Small intestine (tissue), 7 donors: Measurements from ENCODE around the gene ADGRD1. TPM values are rescaled to one million over a fixed set of nuclear protein-coding genes. Genes with fewer than 3 reads are reported as not detected.

Source experiments
- DNase-seq, 2 donors: peaks; one replicate each; pipeline versions ENCODE4 v3.0.0 to v3.0.0-alpha.2; 2013
- FAIRE-seq: peaks from 2 replicates; lab custom pipeline; 2012; peaks lifted over from hg19 to GRCh38; lab: Jason Lieb, UNC
- H3K27ac ChIP-seq, 3 donors: one replicate each; pipeline ENCODE4 v1.5.1; 2013; ENCODE audit warnings: low read length in 2 of 3, mild to moderate bottlenecking in 2 of 3, control low read depth in 1 of 3, inconsistent platforms in 1 of 3, low read depth in 1 of 3, moderate library complexity in 1 of 3
- H3K27me3 ChIP-seq, 3 donors: one replicate each; pipeline ENCODE4 v1.6.1; 2013; ENCODE audit warnings: low read length in 3 of 3, inconsistent platforms in 1 of 3; ENCODE audit not compliant: control insufficient read depth in 3 of 3, insufficient read depth in 3 of 3
- H3K36me3 ChIP-seq, 3 donors: one replicate each; pipeline ENCODE4 v1.6.1; 2013; ENCODE audit warnings: low read length in 3 of 3, inconsistent platforms in 1 of 3, low read depth in 1 of 3, mild to moderate bottlenecking in 1 of 3, moderate library complexity in 1 of 3; ENCODE audit not compliant: control insufficient read depth in 3 of 3, insufficient read depth in 2 of 3
- H3K4me1 ChIP-seq, 3 donors: one replicate each; pipeline ENCODE4 v1.6.1; 2013; ENCODE audit warnings: low read length in 2 of 3, inconsistent platforms in 1 of 3, low read depth in 1 of 3, mild to moderate bottlenecking in 1 of 3, moderate library complexity in 1 of 3; ENCODE audit not compliant: control insufficient read depth in 3 of 3, insufficient read depth in 2 of 3
- H3K4me3 ChIP-seq, 3 donors: one replicate each; pipeline ENCODE4 v1.5.1; 2013; ENCODE audit warnings: low read length in 3 of 3, control low read depth in 1 of 3, inconsistent platforms in 1 of 3, low read depth in 1 of 3, mild to moderate bottlenecking in 1 of 3, moderate library complexity in 1 of 3
- H3K9me3 ChIP-seq, 2 donors: one replicate each; pipeline ENCODE4 v1.6.1; 2013; ENCODE audit warnings: low read depth in 1 of 2, low read length in 1 of 2; ENCODE audit not compliant: control insufficient read depth in 2 of 2, insufficient read depth in 1 of 2
- WGBS, 3 donors: extraction: QIAGEN DNeasy Blood & Tissue Kit; methylation state at CpG; one replicate each; pipeline ENCODE4 v1.1.7; 2013; 5-methylcytosine and 5-hydroxymethylcytosine counted together
- polyA plus RNA-seq, 4 donors: library from polyadenylated mRNA; stranded (reverse) in 3 of 4; unstranded in 1 of 4; fragments of 200-250 nt in 3 of 4; fragments of 120-200 nt in 1 of 4; gene quantifications; one replicate each; pipeline versions ENCODE4 v1.2.1 to v1.2.3, GENCODE V29; 2013
- donor health status: healthy with polysubstance abuse.
- donor health status: control.
- donor health status: control.
- donor health status: Bipolar disorder and iron deficiency.
- donor health status: healthy.

The ADGRD1 gene
- polyA plus RNA-seq, 4 donors = 0.54 to 87.7 (median 9.3) TPM; not detected in 1

DNA sequence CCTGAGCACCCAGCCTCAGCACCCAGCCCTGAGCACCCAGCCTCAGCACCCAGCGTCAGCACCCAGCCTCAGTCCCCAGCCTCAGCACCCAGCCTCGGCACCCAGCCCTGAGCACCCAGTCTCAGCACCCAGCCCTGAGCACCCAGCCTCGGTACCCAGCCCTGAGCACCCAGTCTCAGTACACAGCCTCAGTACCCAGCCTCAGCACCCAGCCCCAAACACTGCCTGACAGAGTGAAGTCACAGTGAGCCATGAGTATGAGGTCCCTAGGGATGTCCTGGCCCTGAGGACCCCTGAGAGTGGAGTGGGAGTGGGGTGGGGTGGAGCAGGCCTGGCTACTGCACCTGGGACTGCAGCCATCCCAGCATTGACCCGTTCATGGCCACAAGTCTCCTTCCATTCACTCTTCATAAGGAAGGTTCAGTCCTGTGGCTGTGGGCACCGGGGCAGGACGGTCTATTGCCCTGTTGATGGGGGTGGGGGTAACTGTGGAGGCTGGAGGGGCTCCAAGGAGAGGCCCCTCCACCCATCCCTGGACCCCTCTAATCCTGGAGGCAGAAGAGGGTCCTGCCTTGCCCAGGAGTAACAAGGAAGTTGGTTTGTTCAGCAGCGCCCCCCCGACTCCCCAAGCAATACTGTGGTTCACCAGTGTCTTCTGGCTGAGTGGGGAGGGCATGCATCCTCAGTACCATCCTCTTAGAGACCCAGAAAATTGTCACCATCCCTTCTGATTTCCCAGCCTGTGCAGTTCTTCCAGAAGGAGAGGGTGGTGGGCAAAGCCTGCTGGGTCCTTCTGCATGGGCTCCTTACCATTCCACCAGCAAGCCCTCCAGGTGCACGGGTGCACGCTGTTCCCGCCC is 140.5 kb downstream of the ADGRD1 start:
- Histone ChIP-seq H3K4me1 (peaks cover 0 to 4% (median 0%) of the 10 kb centered on the region in 3 donors), H3K36me3 (peaks cover 0 to 48% (median 0%) of the 10 kb centered on the region in 3 donors), H3K27me3 (no peaks in the 10 kb centered on the region), H3K27ac (no peak overlapping the region), H3K4me3 (no peak overlapping the region), H3K9me3 (no peaks in the 10 kb centered on the region)
- WGBS, 3 donors = 85 to 92% (median 92%) methylated on average over 11 of the region's 11 CpGs
- FAIRE-seq (no peak), DNase-seq (no peak)

DNA sequence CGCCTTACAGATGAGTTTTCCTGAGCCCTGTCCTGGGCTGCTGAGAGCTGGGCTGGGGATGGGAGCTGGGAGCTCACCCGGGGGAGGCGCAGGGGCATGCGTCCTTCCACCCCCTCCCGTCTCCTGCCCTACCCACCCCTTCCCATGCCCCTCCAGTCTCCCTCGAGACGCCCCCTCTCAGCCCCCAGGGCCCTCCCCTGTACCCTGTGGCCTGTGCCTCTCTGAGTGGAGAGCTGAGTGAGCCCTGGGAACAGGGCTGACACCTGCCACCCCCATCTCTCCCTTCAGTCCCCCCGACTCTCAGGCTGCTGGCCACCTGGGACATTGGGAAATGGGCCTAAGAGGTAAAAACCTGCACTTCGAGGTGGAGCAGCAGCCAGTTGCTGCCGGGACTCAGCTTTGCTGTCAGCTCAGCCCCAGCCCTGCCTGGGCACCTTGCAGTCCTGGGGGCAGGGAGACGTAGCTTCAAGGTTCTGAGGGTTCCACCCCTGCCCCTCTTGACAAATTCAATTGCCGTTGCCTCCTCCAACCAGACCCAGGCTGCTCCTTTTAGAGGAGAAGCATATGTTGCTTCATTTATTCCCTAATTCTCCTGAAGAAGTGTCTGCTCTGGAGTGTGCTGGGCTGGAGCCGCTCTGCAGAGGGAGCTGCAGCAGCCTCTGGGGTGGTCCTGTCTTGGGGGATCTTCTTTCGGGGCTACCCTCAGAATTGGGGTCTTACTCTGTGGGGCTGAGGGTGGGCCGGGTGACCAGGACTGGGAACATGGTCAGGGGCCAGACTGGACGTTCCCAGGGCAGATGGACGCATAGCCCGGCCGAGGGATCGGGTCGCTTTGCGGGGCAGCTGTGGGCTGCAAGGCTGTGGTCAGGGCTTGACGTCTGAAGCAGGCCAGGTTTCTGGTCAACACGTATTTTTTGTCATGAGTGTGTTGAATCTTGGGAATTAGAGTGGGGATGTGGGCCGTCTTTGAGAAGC is 141.4 kb downstream of the ADGRD1 start:
- Histone ChIP-seq H3K27ac (no peak overlapping the region), H3K9me3 (no peaks in the 10 kb centered on the region), H3K36me3 (peaks cover 0 to 44% (median 0%) of the 10 kb centered on the region in 3 donors), H3K4me1 (peaks cover 0 to 4% (median 0%) of the 10 kb centered on the region in 3 donors), H3K27me3 (no peaks in the 10 kb centered on the region), H3K4me3 (no peak overlapping the region)
- DNase-seq = no peak
- no peak for FAIRE-seq
- 84 to 87% (median 85%) methylated on average over 24 to 25 of the region's 25 CpGs for WGBS, 3 donors

DNA sequence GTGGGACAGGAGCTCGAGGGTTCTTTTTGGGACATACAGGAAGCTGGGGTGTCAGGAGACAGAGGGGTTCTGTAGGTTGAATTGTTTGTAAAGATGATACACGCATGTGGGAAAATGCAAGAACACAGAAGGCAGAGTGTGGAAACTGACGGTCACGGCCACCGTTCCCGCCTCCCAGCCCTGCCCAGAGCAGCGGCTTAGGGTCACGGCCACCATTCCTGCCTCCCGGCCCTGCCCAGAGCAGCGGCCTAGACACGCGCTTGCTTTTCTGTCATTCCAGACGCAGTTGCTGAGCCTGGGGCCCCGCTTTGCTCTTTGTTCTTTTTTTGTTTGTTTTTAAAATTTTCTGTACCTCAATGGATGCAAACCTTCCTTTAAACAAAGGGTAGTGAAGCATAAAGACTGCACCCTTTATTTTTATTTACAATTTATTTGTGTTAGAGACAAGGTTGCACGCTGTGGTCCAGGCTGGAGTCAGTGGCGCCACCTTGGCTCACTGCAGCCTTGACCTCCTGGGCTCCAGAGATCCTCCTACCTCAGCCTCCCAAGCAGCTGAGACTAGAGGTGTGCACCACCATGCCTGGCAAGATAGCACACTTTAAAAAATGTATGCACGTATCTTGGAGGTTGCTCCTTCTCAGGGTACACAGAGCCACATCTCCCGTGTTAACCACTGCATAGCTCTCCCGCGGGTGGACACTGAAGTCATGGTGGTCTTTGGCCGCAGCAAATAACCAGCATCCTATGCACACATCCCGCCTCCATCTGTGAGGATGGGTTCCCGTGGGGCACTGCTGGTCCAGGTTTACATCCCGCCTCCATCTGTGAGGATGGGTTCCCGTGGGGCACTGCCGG is 142.3 kb downstream of the ADGRD1 start:
- Histone ChIP-seq H3K27me3 (no peaks in the 10 kb centered on the region), H3K36me3 (peaks cover 0 to 43% (median 0%) of the 10 kb centered on the region in 3 donors), H3K9me3 (no peaks in the 10 kb centered on the region), H3K4me3 (no peak overlapping the region), H3K27ac (no peak overlapping the region), H3K4me1 (peaks cover 0 to 1% (median 0%) of the 10 kb centered on the region in 3 donors)
- DNase-seq (no peak), FAIRE-seq (no peak)
- WGBS, 3 donors = 84 to 87% (median 85%) methylated on average over 26 of the region's 26 CpGs

DNA sequence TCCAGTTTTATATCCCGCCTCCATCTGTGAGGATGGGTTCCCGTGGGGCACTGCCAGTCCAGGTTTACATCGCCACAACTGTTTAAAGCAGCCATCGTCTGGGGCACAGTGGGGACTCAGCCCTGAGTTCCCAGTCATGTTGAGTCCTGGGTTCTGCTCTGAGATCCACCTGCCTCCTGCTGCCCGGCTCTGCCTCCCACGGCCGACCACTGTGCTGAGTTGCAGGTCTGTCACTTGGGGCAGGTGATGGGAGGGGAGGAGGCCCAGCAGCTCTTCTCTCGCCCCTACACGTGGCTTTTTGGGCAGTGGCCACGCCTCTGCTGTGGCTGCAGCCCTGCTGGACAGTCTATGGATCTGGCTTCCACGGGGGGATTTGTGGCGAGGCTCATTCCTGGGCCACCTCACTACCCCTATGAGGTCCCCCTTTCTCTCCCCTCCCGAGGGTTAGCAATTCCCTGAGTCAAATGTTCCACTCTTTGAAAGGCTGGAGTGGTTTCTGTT is 143.0 kb downstream of the ADGRD1 start:
- Histone ChIP-seq H3K9me3 (no peaks in the 10 kb centered on the region), H3K4me3 (no peak overlapping the region), H3K27me3 (no peaks in the 10 kb centered on the region), H3K27ac (no peak overlapping the region), H3K36me3 (peaks cover 0 to 41% (median 0%) of the 10 kb centered on the region in 3 donors), H3K4me1 (no peaks in the 10 kb centered on the region)
- FAIRE-seq (no peak), DNase-seq (no peak)
- WGBS, 3 donors = 78 to 84% (median 82%) methylated on average over 13 of the region's 13 CpGs

DNA sequence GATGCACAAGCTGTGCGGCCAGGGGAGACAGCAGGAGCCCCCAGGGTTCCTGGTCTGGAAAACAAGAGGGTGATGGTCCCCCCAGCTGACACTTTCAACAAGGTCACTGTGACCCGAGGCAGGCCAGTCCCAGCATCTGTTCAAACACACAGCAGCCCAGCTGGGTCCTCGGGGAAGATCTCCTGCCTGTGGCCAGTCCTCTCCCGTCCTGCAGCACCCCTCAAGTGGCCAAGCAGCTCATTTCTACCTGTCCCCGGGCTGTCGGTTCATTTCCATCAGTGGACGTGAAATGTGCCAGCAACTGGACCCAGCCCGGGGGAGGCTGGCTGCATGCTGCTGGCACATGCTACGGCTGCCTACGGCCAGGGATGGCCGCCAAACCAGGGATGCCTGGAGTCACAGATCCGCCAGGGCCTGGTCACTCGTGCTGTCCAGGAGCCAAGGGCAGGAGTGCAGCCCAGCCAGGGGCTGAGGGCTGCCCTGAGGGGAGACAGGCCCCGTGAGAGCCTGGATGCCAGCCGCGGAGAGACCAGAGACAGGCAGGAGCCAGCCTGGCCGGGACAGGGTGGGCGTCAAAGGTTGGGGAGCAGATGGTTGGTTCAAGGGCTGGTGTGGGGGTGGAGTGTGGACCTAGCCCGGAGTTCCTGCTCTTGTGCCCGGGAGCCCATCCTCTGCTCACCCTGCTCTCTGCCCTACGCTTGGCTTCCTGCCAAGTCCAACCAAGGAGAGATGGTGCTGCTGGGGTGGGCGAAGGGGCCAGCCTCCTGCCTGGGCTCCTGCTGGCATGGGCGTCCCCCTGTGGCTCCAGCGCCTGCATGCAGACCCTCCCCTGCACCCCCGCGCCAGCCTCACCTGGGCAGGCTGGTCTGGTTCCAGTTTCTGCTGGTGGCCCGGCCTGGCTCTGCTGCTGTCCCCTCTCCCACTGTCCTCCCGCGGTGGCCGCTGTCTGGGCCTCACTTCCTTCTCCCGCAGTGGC is 143.8 kb downstream of the ADGRD1 start:
- no peaks in the 10 kb centered on the region for H3K9me3 ChIP-seq
- FAIRE-seq (no peak), DNase-seq (no peak)
- no peaks in the 10 kb centered on the region for H3K27me3 ChIP-seq
- no peaks in the 10 kb centered on the region for H3K4me1 ChIP-seq
- H3K27ac ChIP-seq = no peak overlapping the region
- H3K36me3 ChIP-seq = peaks cover 0 to 36% (median 0%) of the 10 kb centered on the region in 3 donors
- WGBS, 3 donors = 81 to 82% (median 82%) methylated on average over 29 to 31 of the region's 31 CpGs
- H3K4me3 ChIP-seq = no peak overlapping the region

DNA sequence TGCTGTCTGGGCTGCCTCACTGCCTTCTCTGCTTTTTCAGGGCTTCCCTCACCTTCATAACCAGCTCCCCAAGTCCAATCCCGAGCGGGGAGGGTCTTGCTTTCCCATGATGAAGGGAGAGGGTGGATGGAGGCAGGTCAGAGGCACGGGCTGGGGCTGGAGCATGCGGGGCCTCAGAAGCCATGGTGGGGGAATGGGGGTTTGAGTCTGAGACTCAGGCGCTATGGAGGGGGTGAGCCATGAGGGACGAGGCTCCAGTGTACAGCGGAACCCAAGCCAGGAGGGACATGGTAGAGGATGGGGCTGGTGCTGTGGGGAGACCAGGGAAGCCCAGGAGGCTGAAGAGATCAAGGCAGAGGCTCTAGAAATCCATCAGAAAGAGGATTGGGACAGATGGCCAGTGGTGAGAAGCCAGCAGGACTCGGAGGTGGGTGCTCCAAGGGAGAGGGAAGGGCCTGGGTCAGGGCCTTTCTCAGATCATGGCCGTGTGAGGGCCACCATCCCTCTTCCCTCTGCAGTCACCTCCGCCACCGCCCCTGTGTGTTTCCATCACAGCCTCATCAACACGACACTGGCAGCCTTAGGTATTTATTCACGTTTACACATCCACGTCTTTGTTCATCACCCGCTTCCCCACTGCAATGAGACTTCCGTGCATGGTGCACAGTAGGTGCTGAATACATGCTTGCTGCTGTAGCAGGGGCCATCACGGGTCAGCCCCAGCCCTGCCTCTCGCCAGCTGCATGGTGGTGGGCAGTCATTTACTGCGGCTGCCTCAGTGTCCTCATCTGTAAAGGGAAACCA is 144.7 kb downstream of the ADGRD1 start:
- FAIRE-seq = no peak
- 87 to 89% (median 88%) methylated on average over 19 of the region's 19 CpGs for WGBS, 3 donors
- Histone ChIP-seq H3K9me3 (no peaks in the 10 kb centered on the region), H3K27me3 (no peaks in the 10 kb centered on the region), H3K4me1 (no peaks in the 10 kb centered on the region), H3K36me3 (peaks cover 0 to 35% (median 0%) of the 10 kb centered on the region in 3 donors), H3K27ac (no peak overlapping the region), H3K4me3 (no peak overlapping the region)
- DNase-seq = no peak
